ENCODE results near the gene HGFAC.

DNA sequence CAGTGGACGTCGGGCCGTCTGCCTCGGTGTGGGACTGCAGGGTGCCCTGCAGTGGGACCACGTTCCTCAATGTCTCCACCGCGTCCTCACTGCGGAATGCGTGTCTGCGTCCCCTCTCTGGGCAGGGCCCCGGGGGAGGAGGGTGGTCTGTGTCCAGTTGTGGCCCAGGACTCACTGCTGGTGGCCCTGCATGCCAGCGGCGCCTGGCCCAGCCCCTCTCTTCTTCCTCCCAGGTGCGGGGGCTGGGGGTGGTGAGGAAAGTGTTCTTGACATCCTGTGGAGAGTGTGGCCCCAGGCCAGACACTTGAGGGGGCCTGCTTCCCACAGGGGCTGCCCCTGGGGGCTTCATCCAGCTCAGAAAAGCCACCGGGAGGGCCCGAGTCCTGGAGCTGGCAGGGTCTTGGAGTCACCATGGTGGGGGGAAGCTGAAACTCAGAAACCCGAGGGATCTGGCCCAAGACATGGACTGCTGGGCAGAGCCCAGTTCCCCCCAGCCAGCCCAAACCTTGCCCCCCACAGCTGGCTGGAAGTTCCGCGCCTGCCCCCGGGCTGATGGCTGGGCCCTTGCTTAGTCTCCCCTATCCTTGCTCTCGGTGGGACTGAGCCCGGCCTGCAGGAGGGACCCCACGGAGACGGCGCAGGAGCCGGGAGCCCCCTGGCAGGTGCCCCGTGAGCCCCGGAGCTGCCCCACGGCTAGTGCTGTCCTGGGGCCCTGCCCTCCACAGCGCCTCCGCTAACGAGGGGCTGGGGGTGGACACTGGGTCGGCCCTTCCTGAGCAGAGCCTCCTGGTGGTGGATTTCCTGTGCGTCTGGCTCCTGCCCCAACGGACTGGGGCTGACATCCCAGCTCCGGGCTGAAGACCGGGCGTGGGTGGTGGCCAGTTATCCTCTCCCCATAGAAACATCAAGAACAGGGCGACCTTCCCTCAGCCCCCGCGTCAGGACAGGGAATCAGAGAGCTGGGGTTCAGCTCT, 24.2 kb downstream of the HGFAC start:
- TF ChIP-seq EZH2 (IDR thresholded peaks at IDR 0.05) = no peak
- no peak for TF ChIP-seq POLR2AphosphoS5 (IDR thresholded peaks at IDR 0.05; ENCODE audit: borderline replicate concordance, low read depth, low read length)
- no peak for TF ChIP-seq FOXP2 (optimal IDR thresholded peaks at IDR 0.05; ENCODE audit: control extremely low read depth, extremely low read length, insufficient read depth)

Measured in SK-N-MC (cell line).